GM12873 (cell line): ENCODE measurements around the gene TBC1D22A.

Experiments
- TF ChIP-seq, protein P1 (sequence below): IDR thresholded peaks from 2 replicates; pipeline ENCODE4 v1.5.1; 2012; ENCODE audit warnings: low read depth, mild to moderate bottlenecking, moderate library complexity, low read length, control low read depth; ENCODE audit not compliant: insufficient read depth; ENCODE audit errors: missing control alignments

The TBC1D22A gene

GRCh38 chr22:47159592-47159991 is 397.1 kb downstream of the TBC1D22A start:
- TF ChIP-seq, protein P1, sequence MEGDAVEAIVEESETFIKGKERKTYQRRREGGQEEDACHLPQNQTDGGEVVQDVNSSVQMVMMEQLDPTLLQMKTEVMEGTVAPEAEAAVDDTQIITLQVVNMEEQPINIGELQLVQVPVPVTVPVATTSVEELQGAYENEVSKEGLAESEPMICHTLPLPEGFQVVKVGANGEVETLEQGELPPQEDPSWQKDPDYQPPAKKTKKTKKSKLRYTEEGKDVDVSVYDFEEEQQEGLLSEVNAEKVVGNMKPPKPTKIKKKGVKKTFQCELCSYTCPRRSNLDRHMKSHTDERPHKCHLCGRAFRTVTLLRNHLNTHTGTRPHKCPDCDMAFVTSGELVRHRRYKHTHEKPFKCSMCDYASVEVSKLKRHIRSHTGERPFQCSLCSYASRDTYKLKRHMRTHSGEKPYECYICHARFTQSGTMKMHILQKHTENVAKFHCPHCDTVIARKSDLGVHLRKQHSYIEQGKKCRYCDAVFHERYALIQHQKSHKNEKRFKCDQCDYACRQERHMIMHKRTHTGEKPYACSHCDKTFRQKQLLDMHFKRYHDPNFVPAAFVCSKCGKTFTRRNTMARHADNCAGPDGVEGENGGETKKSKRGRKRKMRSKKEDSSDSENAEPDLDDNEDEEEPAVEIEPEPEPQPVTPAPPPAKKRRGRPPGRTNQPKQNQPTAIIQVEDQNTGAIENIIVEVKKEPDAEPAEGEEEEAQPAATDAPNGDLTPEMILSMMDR: no peak

DNA sequence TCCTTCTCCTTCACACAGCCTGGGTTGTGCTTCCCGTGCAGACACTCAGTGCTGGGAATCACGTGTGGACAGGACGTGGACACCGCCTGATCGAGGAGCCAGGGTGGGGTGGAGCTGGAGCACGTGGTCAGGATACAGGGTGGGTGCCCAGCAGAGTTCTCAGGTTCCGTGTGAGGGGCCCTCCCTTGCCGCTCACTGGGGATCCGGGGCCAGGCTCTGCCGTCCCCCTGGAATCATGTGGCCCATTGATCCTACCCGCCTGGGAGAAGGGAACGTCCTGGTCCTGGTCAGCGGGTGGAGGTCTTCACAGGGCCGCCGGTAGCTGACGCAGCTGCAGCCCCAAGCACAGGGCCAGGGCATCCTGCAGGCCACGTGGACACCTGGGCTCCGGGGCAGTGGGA is 397.7 kb downstream of the TBC1D22A start:
- TF ChIP-seq, protein P1: no peak

GRCh38 chr22:47160781-47161520 is 398.5 kb downstream of the TBC1D22A start:
- TF ChIP-seq, protein P1: no peak

GRCh38 chr22:47161631-47162030 is 399.2 kb downstream of the TBC1D22A start:
- TF ChIP-seq, protein P1: no peak

DNA sequence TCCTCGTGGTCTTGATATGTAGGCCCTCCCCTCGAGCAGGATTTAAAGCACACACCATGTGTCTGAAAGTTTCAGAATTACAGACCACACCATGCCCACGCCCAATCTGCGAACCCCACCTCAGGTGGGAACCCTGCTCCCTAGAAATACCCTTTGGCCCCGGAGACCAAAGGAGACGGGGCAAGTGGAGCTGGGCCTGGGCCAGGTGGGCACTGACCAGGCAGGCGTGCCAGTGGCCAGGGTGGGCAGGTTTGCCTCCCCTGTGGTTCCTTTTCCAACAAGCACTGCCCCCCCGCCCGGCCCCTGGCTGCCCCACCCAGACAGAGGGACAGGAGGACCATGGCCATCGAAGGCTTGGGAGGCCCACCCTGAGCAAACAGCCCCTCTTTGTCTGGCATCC is 400.4 kb downstream of the TBC1D22A start:
- TF ChIP-seq, protein P1: no peak

GRCh38 chr22:47163481-47163855 is 401.0 kb downstream of the TBC1D22A start:
- TF ChIP-seq, protein P1: no peak

GRCh38 chr22:47163856-47164513 is 401.5 kb downstream of the TBC1D22A start:
- TF ChIP-seq, protein P1: no peak
